HCT116 (cell line): ENCODE results near the gene KDM3B. TPM values are rescaled to one million over a fixed set of nuclear protein-coding genes. Genes with fewer than 3 reads are reported as not detected.

ENCODE experiments used
- ATAC-seq: fragments of 200-7000 bp; cut with Tn5 transposase; 2 replicates; pipeline ENCODE4 v1.9.1; 2020; ENCODE audit warnings: mild to moderate bottlenecking, moderate library complexity
- BruUV-seq: library from RNA; stranded (reverse); fragments of 400-500 nt; replicated peaks from 2 replicates; lab custom pipeline; 2021; lab: Mats Ljungman, UMichigan
- CTCF ChIA-PET: fragments of 300-600 bp; sonication (Branson Sonifier 250); formaldehyde crosslinking; loops from one replicate; lab custom pipeline; 2021; ENCODE audit warnings: antibody characterized with exemption; lab: Charles Lee
- POLR2A ChIA-PET: fragments of 300-600, 350-600 bp; sonication (Branson Sonifier 250); formaldehyde crosslinking; loops from one replicate; lab custom pipeline; 2021; ENCODE audit warnings: antibody characterized with exemption; lab: Charles Lee
- RAD21 ChIA-PET, 2 experiments: fragments of 300-600 bp; sonication (Branson Sonifier 250); formaldehyde crosslinking; loops; one replicate each; lab custom pipeline; 2023; ENCODE audit warnings: low total read pairs in 2 of 2; ENCODE audit not compliant: uncharacterized antibody in 2 of 2, unreplicated experiment in 2 of 2, low non-redundant PET in 1 of 2; lab: Charles Lee
- DNase-seq: peaks from one replicate; pipeline ENCODE4 v3.0.0-alpha.2; 2010; ENCODE audit warnings: low read depth, low spot score
- H2AFZ ChIP-seq: fragments of 200-600 bp; shearing (Covaris generic), sonication (generic); 2 replicates; pipeline ENCODE4 v1.6.1; 2017; ENCODE audit warnings: low read depth, mixed run types, mixed read lengths, antibody characterized with exemption, low read length; ENCODE audit not compliant: poor library complexity, severe bottlenecking
- H3K27ac ChIP-seq: 2 replicates; pipeline ENCODE4 v1.5.1; 2012; ENCODE audit warnings: low read depth, low read length
- H3K27me3 ChIP-seq: fragments of 200-600 bp; sonication (generic); 2 replicates; pipeline ENCODE4 v1.6.1; 2016; ENCODE audit warnings: mixed run types, low read length, mixed read lengths; ENCODE audit not compliant: insufficient read depth
- H3K36me3 ChIP-seq, 2 experiments: fragments of 200-500 bp in 1 of 2; fragments of 200-600 bp in 1 of 2; sonication (Bioruptor generic) in 1 of 2; sonication (generic) in 1 of 2; 2 replicates each; pipeline versions ENCODE4 v1.5.1 to v1.6.1; 2014 to 2016; ENCODE audit warnings: low read length in 2 of 2, inconsistent platforms in 1 of 2, mixed read lengths in 1 of 2, mixed run types in 1 of 2; ENCODE audit not compliant: insufficient read depth in 2 of 2, control insufficient read depth in 1 of 2
- H3K4me1 ChIP-seq, 2 experiments: fragments of 200-600 bp in 1 of 2; sonication (generic) in 1 of 2; 2 replicates each; pipeline versions ENCODE4 v1.5.1 to v1.6.1; 2012 to 2017; ENCODE audit warnings: low read length in 2 of 2, inconsistent platforms in 1 of 2, mild to moderate bottlenecking in 1 of 2, mixed read lengths in 1 of 2, mixed run types in 1 of 2, moderate library complexity in 1 of 2; ENCODE audit not compliant: insufficient read depth in 2 of 2, control insufficient read depth in 1 of 2
- H3K4me2 ChIP-seq: fragments of 200-600 bp; sonication (generic); 2 replicates; pipeline ENCODE4 v1.6.1; 2017; ENCODE audit warnings: mixed run types, low read length, mixed read lengths
- H3K4me3 ChIP-seq, 2 experiments: fragments of 200-600 bp in 1 of 2; sonication (generic) in 1 of 2; replicated peaks in 1 of 2; 2 replicates each; pipeline ENCODE4 v1.5.1; 2011 to 2016; ENCODE audit warnings: low read length in 2 of 2, control low read depth in 1 of 2, low read depth in 1 of 2, mild to moderate bottlenecking in 1 of 2, mixed read lengths in 1 of 2, mixed run types in 1 of 2
- H3K79me2 ChIP-seq: fragments of 200-600 bp; sonication (generic); 2 replicates; pipeline ENCODE4 v1.6.1; 2017; ENCODE audit warnings: mild to moderate bottlenecking, mixed run types, low read length, moderate library complexity, mixed read lengths; ENCODE audit not compliant: insufficient read depth
- H3K9ac ChIP-seq: fragments of 200-600 bp; sonication (generic); 2 replicates; pipeline ENCODE4 v1.6.1; 2016; ENCODE audit warnings: low read length, mixed read lengths
- H3K9me2 ChIP-seq: fragments of 200-600 bp; sonication (generic), shearing (Covaris generic); 2 replicates; pipeline ENCODE4 v1.6.1; 2017; ENCODE audit warnings: mixed run types, mild to moderate bottlenecking, moderate library complexity; ENCODE audit not compliant: insufficient read depth
- H3K9me3 ChIP-seq, 2 experiments: fragments of 200-500 bp in 1 of 2; fragments of 200-600 bp in 1 of 2; sonication (Bioruptor generic) in 1 of 2; sonication (generic) in 1 of 2; 2 replicates each; pipeline ENCODE4 v1.6.1; 2014 to 2017; ENCODE audit warnings: low read length in 2 of 2, mixed read lengths in 2 of 2, inconsistent platforms in 1 of 2, low read depth in 1 of 2, mild to moderate bottlenecking in 1 of 2, mixed run types in 1 of 2, moderate library complexity in 1 of 2; ENCODE audit not compliant: control insufficient read depth in 1 of 2, insufficient read depth in 1 of 2
- H4K20me1 ChIP-seq: fragments of 200-600 bp; sonication (generic), shearing (Covaris generic); 2 replicates; pipeline ENCODE4 v1.6.1; 2017; ENCODE audit warnings: mixed run types, mild to moderate bottlenecking, moderate library complexity; ENCODE audit not compliant: insufficient read depth
- CBX3 ChIP-seq: IDR thresholded peaks from 2 replicates; pipeline ENCODE4 v1.6.1; 2012; ENCODE audit warnings: low read depth
- EZH2 ChIP-seq: fragments of 200-600 bp; sonication (generic); IDR thresholded peaks from 2 replicates; pipeline ENCODE4 v1.6.1; 2017; ENCODE audit warnings: antibody characterized with exemption, mixed run types
- EZH2phosphoT487 ChIP-seq: fragments of 200-600 bp; IDR thresholded peaks from 2 replicates; pipeline ENCODE4 v1.6.1; 2018; ENCODE audit warnings: antibody characterized with exemption, borderline replicate concordance
- FOSL1 ChIP-seq: IDR thresholded peaks from 2 replicates; pipeline ENCODE4 v1.6.1; 2012; ENCODE audit warnings: low read depth
- JUND ChIP-seq: IDR thresholded peaks from 2 replicates; pipeline ENCODE4 v1.6.1; 2012
- POLR2A ChIP-seq: IDR thresholded peaks from 2 replicates; pipeline ENCODE4 v1.7.0; 2011; ENCODE audit warnings: borderline replicate concordance; ENCODE audit not compliant: insufficient read depth, insufficient read length; ENCODE audit errors: extremely low read depth
- POLR2AphosphoS5 ChIP-seq: IDR thresholded peaks from 2 replicates; pipeline ENCODE4 v1.6.1; 2011; ENCODE audit warnings: mild to moderate bottlenecking, low read depth, low read length, moderate library complexity
- SIN3A ChIP-seq: IDR thresholded peaks from 2 replicates; pipeline ENCODE4 v1.6.1; 2012; ENCODE audit warnings: low read depth
- SP1 ChIP-seq: IDR thresholded peaks from 2 replicates; pipeline ENCODE4 v1.6.1; 2012; ENCODE audit warnings: low read depth
- SRF ChIP-seq: IDR thresholded peaks from 2 replicates; pipeline ENCODE4 v1.6.1; 2012; ENCODE audit warnings: low read depth
- YY1 ChIP-seq: IDR thresholded peaks from 2 replicates; pipeline ENCODE4 v1.6.1; 2011; ENCODE audit warnings: low read length, low read depth, moderate library complexity, mild to moderate bottlenecking; ENCODE audit not compliant: insufficient replicate concordance; ENCODE audit errors: extremely low read depth
- intact Hi-C: fragments of 100-400 bp; cut with micrococcal nuclease; formaldehyde crosslinking; loops from 2 replicates; pipeline ENCODE4 v1.10.0; 2022
- total RNA-seq: library from RNA; stranded (reverse); gene quantifications from one replicate; pipeline ENCODE4 v1.2.1, GENCODE V29; 2021; ENCODE audit not compliant: unreplicated experiment
- TF ChIP-seq, protein P1 (sequence below): IDR thresholded peaks from 2 replicates; pipeline ENCODE4 v1.6.1; 2012; ENCODE audit warnings: low read depth
- TF ChIP-seq, protein P2 (sequence below): IDR thresholded peaks from 2 replicates; pipeline ENCODE4 v1.6.1; 2012
- TF ChIP-seq, protein P3 (sequence below): IDR thresholded peaks from 2 replicates; pipeline ENCODE4 v1.6.1; 2012

KDM3B gene
- total RNA-seq, 1 experiment from 2014 or later = 65.1 TPM

DNA sequence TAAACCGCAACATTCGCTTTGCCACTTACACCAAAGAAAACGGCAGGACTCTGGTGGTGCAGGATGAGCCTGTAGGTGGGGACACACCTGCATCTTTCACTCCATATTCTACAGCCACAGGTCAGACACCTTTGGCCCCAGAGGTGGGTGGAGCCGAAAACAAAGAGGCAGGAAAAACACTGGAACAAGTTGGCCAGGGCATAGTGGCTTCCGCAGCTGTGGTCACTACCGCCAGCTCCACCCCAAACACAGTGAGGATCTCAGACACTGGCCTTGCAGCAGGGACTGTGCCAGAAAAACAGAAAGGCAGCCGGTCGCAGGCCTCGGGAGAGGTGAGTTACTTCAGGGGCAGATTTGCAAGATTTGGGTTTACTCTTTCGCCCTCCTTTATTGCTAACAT, 33.8 kb downstream of the KDM3B start:
- no peak for TF ChIP-seq JUND
- TF ChIP-seq EZH2phosphoT487 = no peak
- TF ChIP-seq SP1 = no peak
- no peak for TF ChIP-seq FOSL1
- no peak for TF ChIP-seq SRF
- TF ChIP-seq EZH2 = no peak
- TF ChIP-seq, protein P1, sequence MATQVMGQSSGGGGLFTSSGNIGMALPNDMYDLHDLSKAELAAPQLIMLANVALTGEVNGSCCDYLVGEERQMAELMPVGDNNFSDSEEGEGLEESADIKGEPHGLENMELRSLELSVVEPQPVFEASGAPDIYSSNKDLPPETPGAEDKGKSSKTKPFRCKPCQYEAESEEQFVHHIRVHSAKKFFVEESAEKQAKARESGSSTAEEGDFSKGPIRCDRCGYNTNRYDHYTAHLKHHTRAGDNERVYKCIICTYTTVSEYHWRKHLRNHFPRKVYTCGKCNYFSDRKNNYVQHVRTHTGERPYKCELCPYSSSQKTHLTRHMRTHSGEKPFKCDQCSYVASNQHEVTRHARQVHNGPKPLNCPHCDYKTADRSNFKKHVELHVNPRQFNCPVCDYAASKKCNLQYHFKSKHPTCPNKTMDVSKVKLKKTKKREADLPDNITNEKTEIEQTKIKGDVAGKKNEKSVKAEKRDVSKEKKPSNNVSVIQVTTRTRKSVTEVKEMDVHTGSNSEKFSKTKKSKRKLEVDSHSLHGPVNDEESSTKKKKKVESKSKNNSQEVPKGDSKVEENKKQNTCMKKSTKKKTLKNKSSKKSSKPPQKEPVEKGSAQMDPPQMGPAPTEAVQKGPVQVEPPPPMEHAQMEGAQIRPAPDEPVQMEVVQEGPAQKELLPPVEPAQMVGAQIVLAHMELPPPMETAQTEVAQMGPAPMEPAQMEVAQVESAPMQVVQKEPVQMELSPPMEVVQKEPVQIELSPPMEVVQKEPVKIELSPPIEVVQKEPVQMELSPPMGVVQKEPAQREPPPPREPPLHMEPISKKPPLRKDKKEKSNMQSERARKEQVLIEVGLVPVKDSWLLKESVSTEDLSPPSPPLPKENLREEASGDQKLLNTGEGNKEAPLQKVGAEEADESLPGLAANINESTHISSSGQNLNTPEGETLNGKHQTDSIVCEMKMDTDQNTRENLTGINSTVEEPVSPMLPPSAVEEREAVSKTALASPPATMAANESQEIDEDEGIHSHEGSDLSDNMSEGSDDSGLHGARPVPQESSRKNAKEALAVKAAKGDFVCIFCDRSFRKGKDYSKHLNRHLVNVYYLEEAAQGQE = no peak
- no peak for TF ChIP-seq POLR2A
- TF ChIP-seq CBX3 = no peak
- no peak for TF ChIP-seq POLR2AphosphoS5
- TF ChIP-seq, protein P2, sequence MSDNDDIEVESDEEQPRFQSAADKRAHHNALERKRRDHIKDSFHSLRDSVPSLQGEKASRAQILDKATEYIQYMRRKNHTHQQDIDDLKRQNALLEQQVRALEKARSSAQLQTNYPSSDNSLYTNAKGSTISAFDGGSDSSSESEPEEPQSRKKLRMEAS = no peak
- TF ChIP-seq, protein P3, sequence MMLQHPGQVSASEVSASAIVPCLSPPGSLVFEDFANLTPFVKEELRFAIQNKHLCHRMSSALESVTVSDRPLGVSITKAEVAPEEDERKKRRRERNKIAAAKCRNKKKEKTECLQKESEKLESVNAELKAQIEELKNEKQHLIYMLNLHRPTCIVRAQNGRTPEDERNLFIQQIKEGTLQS = no peak
- TF ChIP-seq SIN3A = no peak
- no peak for TF ChIP-seq YY1
- intact Hi-C loops = no loop called here
- ChIA-PET CTCF (no interaction called here), RAD21 (no interaction called here), POLR2A (no interaction called here)
- Histone ChIP-seq H3K4me3 (no peak overlapping the region), H3K9me2 (no peaks in the 10 kb centered on the region), H3K9ac (no peak overlapping the region), H2AFZ (no peak overlapping the region), H3K27ac (no peak overlapping the region), H3K4me1 (no peaks in the 10 kb centered on the region), H3K9me3 (no peaks in the 10 kb centered on the region), H4K20me1 (no peaks in the 10 kb centered on the region), H3K4me2 (no peak overlapping the region), H3K79me2 (no peaks in the 10 kb centered on the region), H3K36me3 (peaks cover 10 to 57% of the 10 kb centered on the region in 2 experiments; a peak in 3 of 4 replicates), H3K27me3 (no peaks in the 10 kb centered on the region)
- no peak for ATAC-seq
- BruUV-seq = no TSS peak
- DNase-seq = no peak
